ENCODE data around the gene ITLN1. TPM values are rescaled to one million over a fixed set of nuclear protein-coding genes. Genes with fewer than 3 reads are reported as not detected.

ITLN1 gene
- total RNA-seq, 4 donors from 2014 or later: 0.42 to 1.2 TPM; not detected in 2

DNA sequence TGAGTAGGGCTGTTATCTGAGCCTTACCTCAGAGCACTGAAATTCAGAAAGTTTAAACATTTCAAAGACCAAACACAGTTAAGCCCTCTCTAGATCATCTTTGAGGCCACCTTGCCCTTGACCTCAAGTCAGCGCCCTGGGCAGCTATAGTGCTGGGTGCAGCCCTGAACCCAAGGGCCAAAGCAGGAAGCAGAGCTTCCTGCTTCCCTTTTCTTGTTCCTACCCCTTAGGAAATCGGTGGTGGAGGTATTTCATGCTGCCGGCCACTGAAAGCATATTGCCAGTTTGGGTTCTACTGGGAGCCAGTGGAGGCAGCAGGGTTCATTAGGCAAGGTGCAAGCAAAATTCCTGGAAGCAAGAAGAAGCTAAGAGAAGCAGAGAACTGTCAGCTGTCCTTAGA, 48.4 kb downstream of the ITLN1 start:
- Histone ChIP-seq H3K4me1 (peaks cover 0 to 27% (median 20%) of the 10 kb centered on the region in 4 donors), H3K27ac (peak overlapping the region; percentile 35 to 82 (median 76)), H3K4me3 (no peak overlapping the region), H3K36me3 (no peaks in the 10 kb centered on the region), H3K27me3 (no peaks in the 10 kb centered on the region), H3K9me3 (no peaks in the 10 kb centered on the region)
- 46 to 60% methylated on average over 3 of the region's 3 CpGs for WGBS, 2 donors
- TF ChIP-seq, protein P1, sequence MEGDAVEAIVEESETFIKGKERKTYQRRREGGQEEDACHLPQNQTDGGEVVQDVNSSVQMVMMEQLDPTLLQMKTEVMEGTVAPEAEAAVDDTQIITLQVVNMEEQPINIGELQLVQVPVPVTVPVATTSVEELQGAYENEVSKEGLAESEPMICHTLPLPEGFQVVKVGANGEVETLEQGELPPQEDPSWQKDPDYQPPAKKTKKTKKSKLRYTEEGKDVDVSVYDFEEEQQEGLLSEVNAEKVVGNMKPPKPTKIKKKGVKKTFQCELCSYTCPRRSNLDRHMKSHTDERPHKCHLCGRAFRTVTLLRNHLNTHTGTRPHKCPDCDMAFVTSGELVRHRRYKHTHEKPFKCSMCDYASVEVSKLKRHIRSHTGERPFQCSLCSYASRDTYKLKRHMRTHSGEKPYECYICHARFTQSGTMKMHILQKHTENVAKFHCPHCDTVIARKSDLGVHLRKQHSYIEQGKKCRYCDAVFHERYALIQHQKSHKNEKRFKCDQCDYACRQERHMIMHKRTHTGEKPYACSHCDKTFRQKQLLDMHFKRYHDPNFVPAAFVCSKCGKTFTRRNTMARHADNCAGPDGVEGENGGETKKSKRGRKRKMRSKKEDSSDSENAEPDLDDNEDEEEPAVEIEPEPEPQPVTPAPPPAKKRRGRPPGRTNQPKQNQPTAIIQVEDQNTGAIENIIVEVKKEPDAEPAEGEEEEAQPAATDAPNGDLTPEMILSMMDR (IDR thresholded peaks at IDR 0.05): no peak
- TF ChIP-seq POLR2A (IDR thresholded peaks at IDR 0.05) (no peak), EP300 (IDR thresholded peaks at IDR 0.05) (no peak)
- DNase-seq (ENCODE audit: low spot score in 2 of 2): no peak

DNA sequence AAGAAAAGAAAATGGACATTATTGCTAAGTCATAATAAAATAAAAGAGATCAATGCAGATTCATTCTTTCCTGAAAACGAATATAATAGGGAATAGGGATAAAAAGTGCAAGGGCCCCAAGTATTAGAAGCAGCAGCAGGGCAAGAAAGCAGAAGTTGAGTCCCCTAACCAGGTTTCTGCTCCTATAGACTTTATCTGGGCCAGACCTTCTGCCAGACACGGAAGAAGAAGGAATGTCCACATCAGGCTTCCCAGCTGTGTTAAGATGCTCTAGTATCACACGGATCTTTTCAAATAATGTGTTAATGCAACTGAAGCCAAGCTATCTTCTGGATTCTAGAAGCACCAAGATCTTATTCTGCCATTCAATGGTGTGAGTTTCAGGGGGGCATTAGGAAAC, 49.2 kb downstream of the ITLN1 start:
- no peak for DNase-seq (ENCODE audit: low spot score in 2 of 2)
- WGBS, 2 donors: 81 to 88% methylated on average over 3 of the region's 3 CpGs
- H3K27me3 ChIP-seq: no peaks in the 10 kb centered on the region
- no peaks in the 10 kb centered on the region for H3K36me3 ChIP-seq
- H3K4me3 ChIP-seq: no peak overlapping the region
- TF ChIP-seq, protein P1 (IDR thresholded peaks at IDR 0.05): no peak
- TF ChIP-seq EP300 (IDR thresholded peaks at IDR 0.05): no peak
- no peak for TF ChIP-seq POLR2A (IDR thresholded peaks at IDR 0.05)
- peaks cover 0 to 27% (median 20%) of the 10 kb centered on the region in 4 donors for H3K4me1 ChIP-seq
- peak overlapping the region in 1 of 4 donors; percentile 78 for H3K27ac ChIP-seq
- no peaks in the 10 kb centered on the region for H3K9me3 ChIP-seq

DNA sequence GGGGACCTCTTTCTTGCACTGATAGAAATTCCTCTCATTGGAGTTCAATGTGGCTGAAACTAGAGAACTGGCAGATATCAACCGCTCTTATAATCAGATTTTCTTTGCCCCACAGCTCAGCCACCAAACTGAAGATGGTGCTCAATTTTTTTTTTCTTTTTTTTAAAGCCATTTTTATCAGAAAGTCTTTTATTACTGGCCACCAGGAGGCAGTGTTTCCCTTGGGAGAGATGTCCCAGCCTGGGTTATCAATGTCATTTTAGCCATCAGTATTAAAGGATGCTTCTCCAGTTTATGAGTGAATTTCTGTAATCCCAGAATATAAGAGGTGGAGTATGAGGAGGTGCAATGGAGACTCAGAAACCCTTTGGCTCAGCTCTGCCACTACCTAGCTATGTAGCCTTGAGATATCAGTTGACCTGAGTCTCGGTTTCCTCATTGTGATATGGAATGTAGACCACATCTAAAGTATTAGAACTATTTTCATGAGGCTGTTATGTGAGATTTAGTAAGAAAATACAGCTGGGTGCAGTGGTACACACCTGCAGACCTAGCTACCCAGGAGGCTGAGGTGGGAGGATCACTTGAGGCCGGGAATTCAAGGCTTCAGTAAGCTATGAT, 49.9 kb downstream of the ITLN1 start:
- H3K9me3 ChIP-seq: no peaks in the 10 kb centered on the region
- no peak overlapping the region for H3K27ac ChIP-seq
- WGBS, 2 donors: 88 to 94% methylated on average over 3 of the region's 3 CpGs
- no peaks in the 10 kb centered on the region for H3K36me3 ChIP-seq
- peaks cover 0 to 27% (median 20%) of the 10 kb centered on the region in 4 donors for H3K4me1 ChIP-seq
- no peak overlapping the region for H3K4me3 ChIP-seq
- DNase-seq (ENCODE audit: low spot score in 2 of 2): peak in 1 of 2 donors; percentile 23
- no peak for TF ChIP-seq POLR2A (IDR thresholded peaks at IDR 0.05)
- TF ChIP-seq, protein P1 (IDR thresholded peaks at IDR 0.05): peak; percentile 14 to 51 (median 38)
- H3K27me3 ChIP-seq: no peaks in the 10 kb centered on the region

DNA sequence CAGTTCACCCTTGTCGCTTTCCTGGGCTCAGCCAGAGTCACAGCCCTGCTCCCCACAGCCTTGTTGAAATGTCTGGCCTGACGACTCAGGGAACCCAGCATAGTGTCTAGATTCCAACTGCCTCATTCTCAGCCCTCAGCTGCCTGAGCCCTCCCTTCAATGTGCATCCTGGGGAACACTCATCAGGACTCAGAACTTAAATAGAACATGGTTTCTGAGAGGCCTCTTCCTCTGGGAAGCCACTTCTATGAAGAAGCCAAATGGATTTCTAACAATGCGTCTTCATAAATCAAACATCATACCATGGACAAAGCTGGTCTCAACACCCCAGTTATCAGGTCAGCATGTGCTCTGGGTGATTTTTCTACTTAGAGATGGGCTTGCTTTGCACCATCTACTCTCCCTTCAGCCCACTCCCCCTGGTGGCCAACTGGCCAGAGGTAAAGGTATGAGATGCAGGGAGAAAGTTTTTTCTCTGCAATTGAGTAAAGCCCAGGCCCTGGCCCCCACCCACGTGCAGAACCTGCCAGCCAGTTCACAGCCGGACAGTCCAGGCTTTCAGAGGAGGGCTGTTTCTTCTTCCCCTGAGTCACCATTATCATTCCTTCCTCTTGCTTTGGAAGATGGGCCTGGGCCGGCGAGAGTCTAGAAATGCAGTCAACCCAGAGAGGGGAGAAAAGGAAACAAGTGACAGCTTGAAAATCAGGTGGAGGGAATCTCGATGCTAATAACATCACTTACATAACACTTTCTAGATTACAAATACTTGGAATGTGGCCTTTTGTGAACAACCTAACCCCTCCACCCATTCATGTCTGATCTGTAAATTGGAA, 54.4 kb downstream of the ITLN1 start:
- peak in 1 of 2 donors; percentile 55 for DNase-seq (ENCODE audit: low spot score in 2 of 2)
- Histone ChIP-seq H3K36me3 (no peaks in the 10 kb centered on the region), H3K4me1 (no peaks in the 10 kb centered on the region), H3K4me3 (no peak overlapping the region), H3K27ac (no peak overlapping the region), H3K27me3 (no peaks in the 10 kb centered on the region), H3K9me3 (no peaks in the 10 kb centered on the region)
- no peak for TF ChIP-seq EP300 (IDR thresholded peaks at IDR 0.05)
- TF ChIP-seq, protein P1 (IDR thresholded peaks at IDR 0.05): peak in 4 of 5 experiments; percentile 6 to 52 (median 24)
- WGBS, 2 donors: 64 to 65% methylated on average over 8 of the region's 8 CpGs

DNA sequence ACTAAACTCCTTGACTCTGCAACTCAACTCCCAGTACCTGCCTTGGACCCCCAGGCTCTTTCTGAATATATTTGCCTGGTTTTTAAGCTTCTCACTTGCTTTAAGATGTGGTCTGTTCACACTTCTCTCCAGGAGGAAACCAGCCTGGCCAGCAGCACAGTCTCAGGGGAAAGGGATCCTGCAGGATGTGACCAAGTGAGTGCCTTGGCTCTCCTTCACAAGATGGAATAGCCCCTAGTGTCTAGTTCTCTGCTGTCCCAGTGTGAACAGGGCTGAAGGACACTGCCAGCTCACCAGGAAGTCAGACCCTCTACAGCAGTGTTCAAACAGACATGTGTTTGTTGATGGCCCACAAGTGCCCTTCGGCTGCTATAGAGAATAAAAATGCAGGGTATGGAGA, 55.2 kb downstream of the ITLN1 start:
- DNase-seq (ENCODE audit: low spot score in 2 of 2): no peak
- Histone ChIP-seq H3K27ac (no peak overlapping the region), H3K4me1 (no peaks in the 10 kb centered on the region), H3K36me3 (no peaks in the 10 kb centered on the region), H3K4me3 (no peak overlapping the region), H3K9me3 (no peaks in the 10 kb centered on the region), H3K27me3 (no peaks in the 10 kb centered on the region)
- TF ChIP-seq, protein P1 (IDR thresholded peaks at IDR 0.05): no peak
- no peak for TF ChIP-seq POLR2A (IDR thresholded peaks at IDR 0.05)
- WGBS, 2 donors: 82 to 88% methylated on average over 1 of the region's 1 CpG
